Pulmonary artery endothelial cell (primary cell): ENCODE measurements around the gene PRKCA. TPM values are rescaled to one million over a fixed set of nuclear protein-coding genes. Genes with fewer than 3 reads are reported as not detected.

Experiments
- DNase-seq: peaks from one replicate; pipeline ENCODE4 v3.0.0-alpha.2; 2011; ENCODE audit warnings: low read depth, low spot score
- total RNA-seq: library from RNA; depleted of rRNA; stranded (reverse); fragments of >200 nt; gene quantifications from 2 replicates; pipeline ENCODE4 v1.2.3, GENCODE V29; 2014

The PRKCA gene
- total RNA-seq, 1 donor from 2014 or later, result 10.8 TPM

GRCh38 chr17:66511135-66511534 is 208.7 kb downstream of the PRKCA start:
- DNase-seq, result no peak

GRCh38 chr17:66514227-66514806 is 211.9 kb downstream of the PRKCA start:
- no peak for DNase-seq

GRCh38 chr17:66515974-66516373 is 213.6 kb downstream of the PRKCA start:
- no peak for DNase-seq

- no peak for DNase-seq
Observed at GRCh38 chr17:66517336-66518009, 215.1 kb downstream of the PRKCA start.

- no peak for DNase-seq
Observed at GRCh38 chr17:66518108-66518507, 215.7 kb downstream of the PRKCA start.

GRCh38 chr17:66518677-66519076 is 216.3 kb downstream of the PRKCA start:
- DNase-seq, result no peak

- no peak for DNase-seq
Observed at GRCh38 chr17:66519154-66519553, 216.7 kb downstream of the PRKCA start.

- DNase-seq, result no peak
Observed at GRCh38 chr17:66520999-66521398, 218.6 kb downstream of the PRKCA start.

GRCh38 chr17:66522591-66523272 is 220.3 kb downstream of the PRKCA start:
- no peak for DNase-seq

GRCh38 chr17:66523378-66524200 is 221.2 kb downstream of the PRKCA start:
- DNase-seq, result no peak

GRCh38 chr17:66524877-66525276 is 222.5 kb downstream of the PRKCA start:
- DNase-seq, result no peak

GRCh38 chr17:66525338-66525737 is 222.9 kb downstream of the PRKCA start:
- no peak for DNase-seq

GRCh38 chr17:66526827-66527226 is 224.4 kb downstream of the PRKCA start:
- no peak for DNase-seq

GRCh38 chr17:66527335-66527734 is 224.9 kb downstream of the PRKCA start:
- DNase-seq, result no peak

- no peak for DNase-seq
Observed at GRCh38 chr17:66531851-66532295, 229.5 kb downstream of the PRKCA start.

GRCh38 chr17:66533572-66533971 is 231.2 kb downstream of the PRKCA start:
- DNase-seq, result no peak

- no peak for DNase-seq
Observed at GRCh38 chr17:66533986-66534385, 231.6 kb downstream of the PRKCA start.

- no peak for DNase-seq
Observed at GRCh38 chr17:66535611-66536010, 233.2 kb downstream of the PRKCA start.

GRCh38 chr17:66537502-66537901 is 235.1 kb downstream of the PRKCA start:
- DNase-seq, result no peak

- no peak for DNase-seq
Observed at GRCh38 chr17:66538776-66539175, 236.4 kb downstream of the PRKCA start.

GRCh38 chr17:66540131-66540781 is 237.8 kb downstream of the PRKCA start:
- no peak for DNase-seq
